Brain microvascular endothelial cell (primary cell): Measurements from ENCODE around the gene CLTC.

Source experiments
- DNase-seq: peaks from one replicate; pipeline ENCODE4 v3.0.0-alpha.2; 2020
- H3K27ac ChIP-seq: fragments of 250-450 bp; sonication (Bioruptor Pico); 2 replicates; pipeline ENCODE4 v1.5.1; 2020; ENCODE audit warnings: mild to moderate bottlenecking, moderate library complexity
- H3K27me3 ChIP-seq: fragments of 250-450 bp; sonication (Bioruptor Pico); replicated peaks from 2 replicates; pipeline ENCODE4 v1.5.1; 2020; ENCODE audit warnings: mild to moderate bottlenecking
- H3K36me3 ChIP-seq: fragments of 250-450 bp; sonication (Bioruptor Pico); replicated peaks from 2 replicates; pipeline ENCODE4 v1.5.1; 2020; ENCODE audit warnings: mild to moderate bottlenecking
- H3K4me3 ChIP-seq: 2 replicates; pipeline ENCODE4 v1.5.1; 2011; ENCODE audit warnings: low read depth, mild to moderate bottlenecking, control low read depth, low read length, moderate library complexity
- CTCF ChIP-seq: IDR thresholded peaks from 2 replicates; pipeline ENCODE4 v1.5.1; 2011; ENCODE audit warnings: low read depth, mild to moderate bottlenecking, moderate library complexity, low read length, control low read depth, inconsistent platforms; ENCODE audit errors: missing control alignments
- in situ Hi-C: cut with HindIII; loops from 2 replicates; pipeline ENCODE4 v1.10.0; 2017; ENCODE audit warnings: low sequenced_read_pairs, low pct_ligation_motif_present

The CLTC gene

GRCh38 chr17:59620518-59621259 is 994 bp downstream of the CLTC start:
- TF ChIP-seq CTCF: no peak
- H3K27me3 ChIP-seq: no peaks in the 10 kb centered on the region
- peak overlapping the region; percentile 90 for H3K4me3 ChIP-seq
- no peak for DNase-seq
- H3K27ac ChIP-seq: peak overlapping the region; percentile 100
- in situ Hi-C loops: no loop called here
- no peaks in the 10 kb centered on the region for H3K36me3 ChIP-seq

GRCh38 chr17:59621771-59622170 is 2.1 kb downstream of the CLTC start:
- no peaks in the 10 kb centered on the region for H3K27me3 ChIP-seq
- TF ChIP-seq CTCF: no peak
- DNase-seq: no peak
- peak overlapping the region; percentile 90 for H3K4me3 ChIP-seq
- in situ Hi-C loops: no loop called here
- H3K27ac ChIP-seq: no peak overlapping the region
- H3K36me3 ChIP-seq: no peaks in the 10 kb centered on the region

- no peak for DNase-seq
- TF ChIP-seq CTCF: no peak
- in situ Hi-C loops: no loop called here
- H3K27me3 ChIP-seq: no peaks in the 10 kb centered on the region
- H3K27ac ChIP-seq: no peak overlapping the region
- H3K4me3 ChIP-seq: peak overlapping the region; percentile 18
- H3K36me3 ChIP-seq: no peaks in the 10 kb centered on the region
Observed at GRCh38 chr17:59623151-59623550, 3.5 kb downstream of the CLTC start.

GRCh38 chr17:59626756-59627155 is 7.1 kb downstream of the CLTC start:
- no peaks in the 10 kb centered on the region for H3K27me3 ChIP-seq
- peaks cover 6% of the 10 kb centered on the region for H3K36me3 ChIP-seq
- in situ Hi-C loops: no loop called here
- no peak for TF ChIP-seq CTCF
- H3K27ac ChIP-seq: no peak overlapping the region
- H3K4me3 ChIP-seq: no peak overlapping the region
- no peak for DNase-seq

GRCh38 chr17:59627274-59627673 is 7.6 kb downstream of the CLTC start:
- Histone ChIP-seq H3K27me3 (no peaks in the 10 kb centered on the region), H3K36me3 (peaks cover 6% of the 10 kb centered on the region), H3K27ac (no peak overlapping the region), H3K4me3 (no peak overlapping the region)
- in situ Hi-C loops: no loop called here
- DNase-seq: no peak
- TF ChIP-seq CTCF: no peak

GRCh38 chr17:59627770-59628171 is 8.1 kb downstream of the CLTC start:
- Histone ChIP-seq H3K4me3 (no peak overlapping the region), H3K27me3 (no peaks in the 10 kb centered on the region), H3K36me3 (peaks cover 6% of the 10 kb centered on the region), H3K27ac (no peak overlapping the region)
- no peak for TF ChIP-seq CTCF
- in situ Hi-C loops: no loop called here
- no peak for DNase-seq
